ENCODE results near the gene M1AP. TPM values are rescaled to one million over a fixed set of nuclear protein-coding genes. Genes with fewer than 3 reads are reported as not detected.

The M1AP gene
- total and polyA plus RNA-seq, 9 of the 15 experiments (the other 6 are each of a cell fraction or from before 2014, with no cell fraction given): 0.06 to 0.33 (median 0.11) TPM; not detected in 4

DNA sequence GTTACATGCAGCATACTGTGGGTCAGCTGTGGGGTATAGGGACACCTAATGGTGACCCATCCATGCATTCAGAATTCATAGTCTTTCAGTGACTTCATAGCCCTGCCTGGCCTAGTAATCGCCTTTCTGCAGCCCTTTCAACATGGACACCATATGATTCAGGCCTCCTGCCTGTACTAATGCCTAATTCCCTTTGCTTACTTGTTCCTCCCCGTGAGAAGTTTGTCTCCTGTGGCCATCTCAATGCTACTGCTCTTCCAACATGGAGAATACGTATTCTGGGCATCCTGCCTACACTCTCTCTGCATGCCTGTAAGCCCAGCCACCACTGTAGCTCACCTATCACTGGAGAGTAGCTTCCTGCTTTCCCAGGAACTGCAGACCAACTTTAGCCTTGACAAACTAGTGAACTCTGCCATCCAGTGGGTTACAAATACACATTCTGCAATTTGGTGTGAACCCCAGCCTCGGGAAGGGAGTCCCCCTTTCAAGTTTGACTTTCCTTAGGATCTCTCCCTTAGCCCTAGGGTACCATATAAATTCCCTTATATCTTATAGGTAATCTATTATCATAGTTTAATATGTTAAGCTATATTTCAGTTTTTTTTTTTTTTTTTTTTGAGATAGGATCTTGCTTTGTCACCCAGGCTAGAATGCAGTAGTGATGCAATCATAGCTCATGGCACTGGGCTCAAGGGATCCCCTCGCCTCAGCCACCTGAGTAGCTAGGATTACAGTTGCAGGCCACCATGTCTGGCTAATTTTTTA lies 22.3 kb downstream of the M1AP start (continued):
- TF ChIP-seq ZNF583 (CRISPR knock-in tag; IDR thresholded peaks at IDR 0.05): peak; percentile 52; the same call in 1 of the 2 replicates
- no peak for TF ChIP-seq NR4A1 (CRISPR knock-in tag; IDR thresholded peaks at IDR 0.05)
- peak; percentile 95 for TF ChIP-seq NR4A1 (tag; IDR thresholded peaks at IDR 0.05)
- TF ChIP-seq ZNF561 (CRISPR knock-in tag; conservative IDR thresholded peaks at IDR 0.05): no peak
- TF ChIP-seq, protein P1, sequence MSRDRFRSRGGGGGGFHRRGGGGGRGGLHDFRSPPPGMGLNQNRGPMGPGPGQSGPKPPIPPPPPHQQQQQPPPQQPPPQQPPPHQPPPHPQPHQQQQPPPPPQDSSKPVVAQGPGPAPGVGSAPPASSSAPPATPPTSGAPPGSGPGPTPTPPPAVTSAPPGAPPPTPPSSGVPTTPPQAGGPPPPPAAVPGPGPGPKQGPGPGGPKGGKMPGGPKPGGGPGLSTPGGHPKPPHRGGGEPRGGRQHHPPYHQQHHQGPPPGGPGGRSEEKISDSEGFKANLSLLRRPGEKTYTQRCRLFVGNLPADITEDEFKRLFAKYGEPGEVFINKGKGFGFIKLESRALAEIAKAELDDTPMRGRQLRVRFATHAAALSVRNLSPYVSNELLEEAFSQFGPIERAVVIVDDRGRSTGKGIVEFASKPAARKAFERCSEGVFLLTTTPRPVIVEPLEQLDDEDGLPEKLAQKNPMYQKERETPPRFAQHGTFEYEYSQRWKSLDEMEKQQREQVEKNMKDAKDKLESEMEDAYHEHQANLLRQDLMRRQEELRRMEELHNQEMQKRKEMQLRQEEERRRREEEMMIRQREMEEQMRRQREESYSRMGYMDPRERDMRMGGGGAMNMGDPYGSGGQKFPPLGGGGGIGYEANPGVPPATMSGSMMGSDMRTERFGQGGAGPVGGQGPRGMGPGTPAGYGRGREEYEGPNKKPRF (IDR thresholded peaks at IDR 0.05; ENCODE audit: low read depth, low read length): no peak
- TF ChIP-seq FOXK2 (conservative IDR thresholded peaks at IDR 0.05 in 1 of 2, IDR thresholded peaks at IDR 0.05 in 1 of 2; ENCODE audit: low read depth in 2 of 2): 0 out of 4 replicates have a peak, but pooled peaks of 1 of the 2 experiments have one; percentile 20
- TF ChIP-seq ZNF551 (CRISPR knock-in tag; IDR thresholded peaks at IDR 0.05): no peak
- TF ChIP-seq CBX1 (IDR thresholded peaks at IDR 0.05; ENCODE audit: low read depth): no peak
- TF ChIP-seq BHLHE40 (IDR thresholded peaks at IDR 0.05; ENCODE audit: low read length): no peak
- peak; percentile 54; the same call in 1 of the 2 replicates for TF ChIP-seq MAFK (IDR thresholded peaks at IDR 0.05; ENCODE audit: low read length)
- TF ChIP-seq, protein P2, sequence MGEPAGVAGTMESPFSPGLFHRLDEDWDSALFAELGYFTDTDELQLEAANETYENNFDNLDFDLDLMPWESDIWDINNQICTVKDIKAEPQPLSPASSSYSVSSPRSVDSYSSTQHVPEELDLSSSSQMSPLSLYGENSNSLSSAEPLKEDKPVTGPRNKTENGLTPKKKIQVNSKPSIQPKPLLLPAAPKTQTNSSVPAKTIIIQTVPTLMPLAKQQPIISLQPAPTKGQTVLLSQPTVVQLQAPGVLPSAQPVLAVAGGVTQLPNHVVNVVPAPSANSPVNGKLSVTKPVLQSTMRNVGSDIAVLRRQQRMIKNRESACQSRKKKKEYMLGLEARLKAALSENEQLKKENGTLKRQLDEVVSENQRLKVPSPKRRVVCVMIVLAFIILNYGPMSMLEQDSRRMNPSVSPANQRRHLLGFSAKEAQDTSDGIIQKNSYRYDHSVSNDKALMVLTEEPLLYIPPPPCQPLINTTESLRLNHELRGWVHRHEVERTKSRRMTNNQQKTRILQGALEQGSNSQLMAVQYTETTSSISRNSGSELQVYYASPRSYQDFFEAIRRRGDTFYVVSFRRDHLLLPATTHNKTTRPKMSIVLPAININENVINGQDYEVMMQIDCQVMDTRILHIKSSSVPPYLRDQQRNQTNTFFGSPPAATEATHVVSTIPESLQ (CRISPR knock-in tag; IDR thresholded peaks at IDR 0.05): no peak
- TF ChIP-seq HNRNPL (IDR thresholded peaks at IDR 0.05; ENCODE audit: low read depth, low read length): no peak
- no peak for TF ChIP-seq NEUROD1 (IDR thresholded peaks at IDR 0.05; ENCODE audit: borderline replicate concordance, low read depth, low read length, partially characterized antibody)
- TF ChIP-seq ZEB2 (IDR thresholded peaks at IDR 0.05): peak; percentile 10; the same call in 1 of the 2 replicates
- TF ChIP-seq SMARCA5 (IDR thresholded peaks at IDR 0.05): no peak
- TF ChIP-seq HDGF (IDR thresholded peaks at IDR 0.05): no peak
- 0 out of 2 replicates have a peak, but pooled peaks have one; percentile 13 for TF ChIP-seq ZKSCAN8 (CRISPR knock-in tag; IDR thresholded peaks at IDR 0.05)
- TF ChIP-seq U2AF1 (optimal IDR thresholded peaks at IDR 0.05; ENCODE audit: low read depth, low read length): no peak
- TF ChIP-seq, protein P3, sequence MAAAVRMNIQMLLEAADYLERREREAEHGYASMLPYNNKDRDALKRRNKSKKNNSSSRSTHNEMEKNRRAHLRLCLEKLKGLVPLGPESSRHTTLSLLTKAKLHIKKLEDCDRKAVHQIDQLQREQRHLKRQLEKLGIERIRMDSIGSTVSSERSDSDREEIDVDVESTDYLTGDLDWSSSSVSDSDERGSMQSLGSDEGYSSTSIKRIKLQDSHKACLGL (CRISPR knock-in tag; IDR thresholded peaks at IDR 0.05; ENCODE audit: borderline replicate concordance, poor library complexity, severe bottlenecking): no peak
- no peak for TF ChIP-seq PCBP2 (IDR thresholded peaks at IDR 0.05; ENCODE audit: low read depth, low read length, poor library complexity, severe bottlenecking)
- TF ChIP-seq, protein P4, sequence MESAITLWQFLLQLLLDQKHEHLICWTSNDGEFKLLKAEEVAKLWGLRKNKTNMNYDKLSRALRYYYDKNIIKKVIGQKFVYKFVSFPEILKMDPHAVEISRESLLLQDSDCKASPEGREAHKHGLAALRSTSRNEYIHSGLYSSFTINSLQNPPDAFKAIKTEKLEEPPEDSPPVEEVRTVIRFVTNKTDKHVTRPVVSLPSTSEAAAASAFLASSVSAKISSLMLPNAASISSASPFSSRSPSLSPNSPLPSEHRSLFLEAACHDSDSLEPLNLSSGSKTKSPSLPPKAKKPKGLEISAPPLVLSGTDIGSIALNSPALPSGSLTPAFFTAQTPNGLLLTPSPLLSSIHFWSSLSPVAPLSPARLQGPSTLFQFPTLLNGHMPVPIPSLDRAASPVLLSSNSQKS (CRISPR knock-in tag; IDR thresholded peaks at IDR 0.05): no peak
- no peak for TF ChIP-seq ATF1 (CRISPR knock-in tag; IDR thresholded peaks at IDR 0.05)
- peak; percentile 76 for TF ChIP-seq ATF1 (tag; IDR thresholded peaks at IDR 0.05)
- TF ChIP-seq ZNF143 (CRISPR knock-in tag; IDR thresholded peaks at IDR 0.05): no peak
- 0 out of 4 replicates have a peak, but pooled peaks of 1 of the 2 experiments have one; percentile 13 for TF ChIP-seq NRF1 (conservative IDR thresholded peaks at IDR 0.05 in 1 of 2, IDR thresholded peaks at IDR 0.05 in 1 of 2)
